ENCODE results near the gene DNAH8.

DNA sequence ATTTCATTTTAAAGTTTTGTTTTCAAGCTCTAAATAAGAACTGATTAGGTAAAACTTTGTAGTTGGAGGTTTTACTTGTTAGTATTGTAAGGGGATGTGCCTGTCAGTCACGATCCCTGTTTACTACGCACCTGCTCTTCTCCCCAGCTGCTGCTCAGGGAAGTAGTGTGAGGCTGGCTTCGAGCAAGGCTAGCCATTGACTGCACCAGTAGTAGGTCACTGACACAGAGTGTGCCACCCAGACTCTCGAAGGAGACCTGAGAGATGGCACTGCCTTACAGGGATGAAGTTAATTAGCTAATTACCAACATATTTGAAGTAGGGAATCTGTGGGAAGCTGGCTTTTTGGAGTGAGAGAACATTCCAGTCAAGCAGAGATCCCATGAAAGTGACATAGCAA, 89.2 kb downstream of the DNAH8 start:
- no peak for TF ChIP-seq POLR2AphosphoS5 (IDR thresholded peaks at IDR 0.05; ENCODE audit: insufficient read depth, low read depth, low read length)
- TF ChIP-seq, protein P1, sequence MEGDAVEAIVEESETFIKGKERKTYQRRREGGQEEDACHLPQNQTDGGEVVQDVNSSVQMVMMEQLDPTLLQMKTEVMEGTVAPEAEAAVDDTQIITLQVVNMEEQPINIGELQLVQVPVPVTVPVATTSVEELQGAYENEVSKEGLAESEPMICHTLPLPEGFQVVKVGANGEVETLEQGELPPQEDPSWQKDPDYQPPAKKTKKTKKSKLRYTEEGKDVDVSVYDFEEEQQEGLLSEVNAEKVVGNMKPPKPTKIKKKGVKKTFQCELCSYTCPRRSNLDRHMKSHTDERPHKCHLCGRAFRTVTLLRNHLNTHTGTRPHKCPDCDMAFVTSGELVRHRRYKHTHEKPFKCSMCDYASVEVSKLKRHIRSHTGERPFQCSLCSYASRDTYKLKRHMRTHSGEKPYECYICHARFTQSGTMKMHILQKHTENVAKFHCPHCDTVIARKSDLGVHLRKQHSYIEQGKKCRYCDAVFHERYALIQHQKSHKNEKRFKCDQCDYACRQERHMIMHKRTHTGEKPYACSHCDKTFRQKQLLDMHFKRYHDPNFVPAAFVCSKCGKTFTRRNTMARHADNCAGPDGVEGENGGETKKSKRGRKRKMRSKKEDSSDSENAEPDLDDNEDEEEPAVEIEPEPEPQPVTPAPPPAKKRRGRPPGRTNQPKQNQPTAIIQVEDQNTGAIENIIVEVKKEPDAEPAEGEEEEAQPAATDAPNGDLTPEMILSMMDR (IDR thresholded peaks at IDR 0.05; ENCODE audit: extremely low read depth in 1 of 2, insufficient read depth in 1 of 2, low read depth in 1 of 2, low read length in 2 of 2): no peak
